Natural killer cell treated with Interleukin-12 subunit alpha and Interleukin-12 subunit beta and Interleukin-15 and Interleukin-18, amount 100 ng/mL, for 72 hours (primary cell): ENCODE data around the gene ELFN2. TPM values are rescaled to one million over a fixed set of nuclear protein-coding genes. Genes with fewer than 3 reads are reported as not detected.

Experiments
- ATAC-seq, 2 donors: fragments of 150-1000 bp; cut with Tn5 transposase in 1 of 2; sonication (Bioruptor Pico), chemical (Tn5 transposase) in 1 of 2; 2 replicates each; pipeline ENCODE4 v1.10.0; 2021
- DNase-seq: peaks from one replicate; pipeline ENCODE4 v3.0.0; 2022; ENCODE audit warnings: low spot score
- H3K27ac Mint-ChIP-seq, 2 donors: 1 replicate in 1 of 2; 2 replicates in 1 of 2; pipeline ENCODE4 v1.8.0; 2022; ENCODE audit warnings: mixed read lengths in 2 of 2, mild to moderate bottlenecking in 1 of 2, moderate library complexity in 1 of 2
- H3K27me3 Mint-ChIP-seq, 2 donors: 1 replicate in 1 of 2; 2 replicates in 1 of 2; pipeline ENCODE4 v1.8.0; 2022; ENCODE audit warnings: mixed read lengths in 2 of 2
- H3K36me3 Mint-ChIP-seq: one replicate; pipeline ENCODE4 v1.8.0; 2022; ENCODE audit warnings: mixed read lengths
- H3K4me1 Mint-ChIP-seq, 2 donors: 1 replicate in 1 of 2; 2 replicates in 1 of 2; pipeline ENCODE4 v1.8.0; 2022; ENCODE audit warnings: low read depth in 2 of 2, mixed read lengths in 2 of 2, mild to moderate bottlenecking in 1 of 2
- H3K4me3 Mint-ChIP-seq: one replicate; pipeline ENCODE4 v1.8.0; 2022; ENCODE audit warnings: mixed read lengths
- H3K9me3 Mint-ChIP-seq: 2 replicates; pipeline ENCODE4 v1.8.0; 2022; ENCODE audit warnings: mixed read lengths
- total RNA-seq, 2 donors: library from RNA; stranded (reverse); gene quantifications; one replicate each; pipeline ENCODE4 v1.2.3, GENCODE V29; 2022

The ELFN2 gene
- total RNA-seq, 2 donors from 2014 or later: 0.40 TPM; not detected in 1

- Mint-ChIP-seq H3K27me3 (peaks cover 7 to 13% of the 10 kb centered on the region in 2 donors), H3K36me3 (no peaks in the 10 kb centered on the region), H3K9me3 (no peaks in the 10 kb centered on the region), H3K4me3 (no peak overlapping the region), H3K27ac (no peak overlapping the region), H3K4me1 (peaks cover 0 to 8% of the 10 kb centered on the region in 2 donors)
- DNase-seq (no peak), ATAC-seq (no peak)
Measured at GRCh38 chr22:37390075-37390474, 37.2 kb downstream of the ELFN2 start.

DNA sequence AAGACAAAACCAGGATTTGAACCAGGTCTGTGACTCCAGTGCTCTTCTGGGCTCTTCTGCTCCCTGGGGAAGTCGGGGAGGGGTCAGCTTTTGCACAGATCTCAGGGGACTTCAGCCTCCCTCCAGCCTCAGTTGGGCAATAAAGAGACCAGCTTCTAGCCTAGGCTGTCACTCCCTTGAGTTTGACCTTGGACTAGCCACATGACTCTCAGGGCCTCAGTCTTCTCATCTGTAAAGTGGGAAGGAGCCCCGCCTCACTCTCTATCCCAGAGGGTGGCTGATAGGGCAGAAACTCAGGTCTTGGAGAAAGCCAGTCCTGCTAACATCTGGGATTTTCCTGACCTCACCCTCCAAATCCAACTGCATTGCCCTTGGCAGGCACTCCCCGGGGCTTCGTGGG is 38.7 kb downstream of the ELFN2 start:
- Mint-ChIP-seq H3K36me3 (no peaks in the 10 kb centered on the region), H3K9me3 (no peaks in the 10 kb centered on the region), H3K27me3 (peaks cover 7 to 13% of the 10 kb centered on the region in 2 donors), H3K4me1 (peaks cover 0 to 8% of the 10 kb centered on the region in 2 donors), H3K27ac (no peak overlapping the region), H3K4me3 (no peak overlapping the region)
- DNase-seq: no peak
- ATAC-seq: no peak

DNA sequence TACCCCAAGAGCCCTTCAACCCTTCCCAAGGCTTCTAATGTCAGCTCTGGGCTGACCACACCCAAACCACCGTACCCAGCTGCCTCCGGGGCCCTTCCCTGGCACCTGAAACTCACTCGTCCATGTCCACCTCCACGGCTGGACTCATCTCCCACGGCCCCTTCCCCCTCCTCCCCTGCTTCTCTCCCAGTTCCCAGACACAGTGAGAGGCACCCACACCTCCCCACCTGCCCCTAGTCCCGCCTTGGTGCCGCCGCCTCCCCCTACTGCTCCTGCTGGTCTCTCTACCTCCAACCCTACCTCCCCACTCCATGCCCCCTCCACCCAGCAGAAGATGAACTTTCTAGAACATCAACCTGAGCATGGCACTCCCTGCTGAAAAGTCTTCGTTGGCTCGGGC is 39.5 kb downstream of the ELFN2 start:
- Mint-ChIP-seq H3K4me3 (no peak overlapping the region), H3K27ac (no peak overlapping the region), H3K27me3 (peaks cover 7 to 13% of the 10 kb centered on the region in 2 donors), H3K36me3 (no peaks in the 10 kb centered on the region), H3K4me1 (peaks cover 0 to 8% of the 10 kb centered on the region in 2 donors), H3K9me3 (no peaks in the 10 kb centered on the region)
- DNase-seq (no peak), ATAC-seq (no peak)

- Mint-ChIP-seq H3K27me3 (peaks cover 7 to 13% of the 10 kb centered on the region in 2 donors), H3K9me3 (no peaks in the 10 kb centered on the region), H3K36me3 (no peaks in the 10 kb centered on the region), H3K27ac (no peak overlapping the region), H3K4me1 (peaks cover 0 to 8% of the 10 kb centered on the region in 2 donors), H3K4me3 (no peak overlapping the region)
- DNase-seq (no peak), ATAC-seq (no peak)
Measured at GRCh38 chr22:37386441-37386840, 40.8 kb downstream of the ELFN2 start.

DNA sequence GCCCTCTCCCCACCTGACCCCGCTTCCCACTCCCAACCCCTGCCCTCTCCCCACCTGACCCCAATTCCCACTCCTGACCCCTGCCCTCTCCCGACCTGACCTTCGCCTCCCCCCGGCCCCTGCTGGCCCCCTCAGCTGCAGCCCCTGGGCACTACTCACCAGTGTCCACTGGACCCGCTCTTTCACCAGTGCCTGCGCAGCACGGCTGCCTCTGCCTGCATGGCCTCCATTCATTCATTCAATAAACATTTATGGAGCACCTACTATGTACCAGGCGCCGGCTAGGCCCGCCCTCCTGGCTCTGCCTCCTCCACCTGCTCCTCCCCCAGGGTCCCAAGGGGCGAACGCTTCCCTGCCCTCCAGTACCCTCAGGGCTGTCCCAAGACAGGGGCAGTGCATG is 42.6 kb downstream of the ELFN2 start:
- ATAC-seq: no peak
- Mint-ChIP-seq H3K27ac (no peak overlapping the region), H3K4me3 (no peak overlapping the region), H3K36me3 (no peaks in the 10 kb centered on the region), H3K9me3 (no peaks in the 10 kb centered on the region), H3K4me1 (peaks cover 0 to 8% of the 10 kb centered on the region in 2 donors), H3K27me3 (peaks cover 7 to 13% of the 10 kb centered on the region in 2 donors)
- DNase-seq: no peak

DNA sequence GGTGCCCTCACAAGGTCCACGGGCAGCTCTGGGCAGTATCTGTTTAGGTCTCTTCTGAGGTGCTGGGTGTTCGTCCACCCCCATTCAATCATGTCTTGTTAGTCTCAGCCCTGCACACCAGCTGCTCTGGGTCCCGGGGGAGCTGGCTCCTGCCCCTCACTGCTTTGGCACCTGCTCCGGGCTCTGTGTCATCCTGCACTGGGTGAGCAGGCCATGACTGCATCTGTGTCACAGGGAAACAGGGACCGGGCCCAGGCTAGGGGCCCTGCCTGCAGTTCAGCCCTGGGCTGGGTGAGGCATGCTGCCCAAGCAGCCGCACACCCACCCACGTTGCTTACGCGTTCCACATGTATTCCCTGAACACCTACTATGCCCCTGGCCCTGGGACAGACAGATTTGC is 43.9 kb downstream of the ELFN2 start:
- H3K27me3 Mint-ChIP-seq: peaks cover 5 to 13% of the 10 kb centered on the region in 2 donors
- DNase-seq (no peak), ATAC-seq (peak in 1 of 2 donors; percentile 1)
- H3K4me1 Mint-ChIP-seq: peaks cover 0 to 8% of the 10 kb centered on the region in 2 donors
- no peaks in the 10 kb centered on the region for H3K36me3 Mint-ChIP-seq
- H3K4me3 Mint-ChIP-seq: no peak overlapping the region
- H3K9me3 Mint-ChIP-seq: no peaks in the 10 kb centered on the region
- no peak overlapping the region for H3K27ac Mint-ChIP-seq

GRCh38 chr22:37381489-37381888 is 45.8 kb downstream of the ELFN2 start:
- Mint-ChIP-seq H3K4me3 (no peak overlapping the region), H3K4me1 (no peaks in the 10 kb centered on the region), H3K9me3 (no peaks in the 10 kb centered on the region), H3K36me3 (no peaks in the 10 kb centered on the region), H3K27me3 (peaks cover 0 to 6% of the 10 kb centered on the region in 2 donors), H3K27ac (no peak overlapping the region)
- DNase-seq (no peak), ATAC-seq (no peak)

- Mint-ChIP-seq H3K27me3 (peaks cover 0 to 10% of the 10 kb centered on the region in 2 donors), H3K36me3 (no peaks in the 10 kb centered on the region)
Measured at GRCh38 chr22:37379722-37380121, 47.6 kb downstream of the ELFN2 start.

GRCh38 chr22:37379085-37379484 is 48.2 kb downstream of the ELFN2 start:
- H3K36me3 Mint-ChIP-seq: no peaks in the 10 kb centered on the region
- no peaks in the 10 kb centered on the region for H3K4me1 Mint-ChIP-seq
- H3K27ac Mint-ChIP-seq: no peak overlapping the region
- ATAC-seq (no peak), DNase-seq (no peak)
- no peak overlapping the region for H3K4me3 Mint-ChIP-seq
- peaks cover 0 to 13% of the 10 kb centered on the region in 2 donors for H3K27me3 Mint-ChIP-seq
- H3K9me3 Mint-ChIP-seq: no peaks in the 10 kb centered on the region

More at GRCh38 chr22:37379722-37380121, 47.6 kb downstream of the ELFN2 start:
- Mint-ChIP-seq H3K4me1 (no peaks in the 10 kb centered on the region), H3K27ac (no peak overlapping the region), H3K4me3 (no peak overlapping the region), H3K9me3 (no peaks in the 10 kb centered on the region)
- DNase-seq (no peak), ATAC-seq (no peak)

DNA sequence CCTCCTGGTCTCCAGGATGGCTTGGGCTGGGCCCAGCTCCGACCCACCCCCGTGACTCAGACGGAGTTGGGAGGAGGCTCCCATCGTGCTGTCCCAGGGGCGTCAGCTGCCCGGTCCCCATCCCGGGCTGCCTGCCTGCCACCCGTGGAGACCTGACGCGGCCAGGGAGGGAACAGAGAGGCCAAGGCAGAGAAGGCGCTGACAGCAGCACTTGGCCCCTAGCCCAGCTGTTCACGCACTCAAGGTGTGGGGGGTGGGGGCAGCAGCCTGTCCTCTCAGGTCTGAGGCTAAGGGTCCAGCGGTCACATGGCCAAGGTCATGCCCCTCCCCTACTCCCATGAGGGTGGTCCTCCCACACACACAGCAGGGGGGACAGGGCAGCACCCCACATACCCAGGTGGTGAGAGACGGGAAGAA is 48.6 kb downstream of the ELFN2 start:
- H3K9me3 Mint-ChIP-seq: no peaks in the 10 kb centered on the region
- H3K4me1 Mint-ChIP-seq: no peaks in the 10 kb centered on the region
- no peak overlapping the region for H3K27ac Mint-ChIP-seq
- no peak overlapping the region for H3K4me3 Mint-ChIP-seq
- H3K27me3 Mint-ChIP-seq: peaks cover 0 to 13% of the 10 kb centered on the region in 2 donors
- DNase-seq (no peak), ATAC-seq (no peak)
- H3K36me3 Mint-ChIP-seq: no peaks in the 10 kb centered on the region

GRCh38 chr22:37377927-37378326 is 49.4 kb downstream of the ELFN2 start:
- Mint-ChIP-seq H3K36me3 (no peaks in the 10 kb centered on the region), H3K27me3 (peaks cover 0 to 13% of the 10 kb centered on the region in 2 donors), H3K9me3 (no peaks in the 10 kb centered on the region), H3K27ac (no peak overlapping the region), H3K4me3 (no peak overlapping the region), H3K4me1 (no peaks in the 10 kb centered on the region)
- no peak for ATAC-seq
- DNase-seq: no peak

GRCh38 chr22:37377138-37377537 is 50.1 kb downstream of the ELFN2 start:
- H3K9me3 Mint-ChIP-seq: no peaks in the 10 kb centered on the region
- ATAC-seq (no peak), DNase-seq (no peak)
- no peaks in the 10 kb centered on the region for H3K36me3 Mint-ChIP-seq
- H3K27ac Mint-ChIP-seq: no peak overlapping the region
- peaks cover 0 to 13% of the 10 kb centered on the region in 2 donors for H3K27me3 Mint-ChIP-seq
- H3K4me3 Mint-ChIP-seq: no peak overlapping the region
- H3K4me1 Mint-ChIP-seq: no peaks in the 10 kb centered on the region

DNA sequence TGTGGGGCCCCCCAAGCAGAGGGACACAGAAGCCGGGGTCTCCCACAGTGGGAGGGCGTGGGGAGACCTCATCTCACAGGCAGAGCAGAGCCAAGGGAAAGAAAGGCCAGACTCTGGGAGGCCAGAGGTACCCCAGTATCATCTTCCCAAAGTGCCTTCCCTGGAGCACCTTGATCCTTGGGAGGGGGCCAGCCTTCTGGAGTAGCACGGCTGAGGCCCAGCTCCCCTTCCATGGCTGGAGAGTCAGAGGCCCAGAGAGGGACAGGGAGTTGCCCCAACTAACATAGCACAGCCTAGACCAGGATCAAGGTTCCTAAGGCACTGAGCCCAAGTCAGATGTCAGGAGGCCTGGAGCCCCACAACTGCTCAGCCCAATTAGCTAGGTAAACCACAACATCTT is 50.6 kb downstream of the ELFN2 start:
- ATAC-seq (no peak), DNase-seq (no peak)
- no peak overlapping the region for H3K4me3 Mint-ChIP-seq
- no peaks in the 10 kb centered on the region for H3K36me3 Mint-ChIP-seq
- H3K4me1 Mint-ChIP-seq: no peaks in the 10 kb centered on the region
- H3K27me3 Mint-ChIP-seq: peaks cover 0 to 13% of the 10 kb centered on the region in 2 donors
- H3K27ac Mint-ChIP-seq: no peak overlapping the region
- H3K9me3 Mint-ChIP-seq: no peaks in the 10 kb centered on the region

- ATAC-seq: no peak
- DNase-seq: no peak
- no peak overlapping the region for H3K4me3 Mint-ChIP-seq
- no peaks in the 10 kb centered on the region for H3K9me3 Mint-ChIP-seq
- peaks cover 0 to 13% of the 10 kb centered on the region in 2 donors for H3K27me3 Mint-ChIP-seq
- H3K4me1 Mint-ChIP-seq: no peaks in the 10 kb centered on the region
- no peak overlapping the region for H3K27ac Mint-ChIP-seq
- H3K36me3 Mint-ChIP-seq: no peaks in the 10 kb centered on the region
Measured at GRCh38 chr22:37375801-37376200, 51.5 kb downstream of the ELFN2 start.

- H3K27ac Mint-ChIP-seq: no peak overlapping the region
- peaks cover 0 to 13% of the 10 kb centered on the region in 2 donors for H3K27me3 Mint-ChIP-seq
- DNase-seq (no peak), ATAC-seq (no peak)
- no peaks in the 10 kb centered on the region for H3K9me3 Mint-ChIP-seq
- no peaks in the 10 kb centered on the region for H3K4me1 Mint-ChIP-seq
- H3K36me3 Mint-ChIP-seq: no peaks in the 10 kb centered on the region
- no peak overlapping the region for H3K4me3 Mint-ChIP-seq
Measured at GRCh38 chr22:37374571-37374970, 52.7 kb downstream of the ELFN2 start.
